ENCODE measurements around the gene GIMAP6.
"Not testable (repeated sequence)": the region's sequence is repeated elsewhere in the genome, so short reads cannot be mapped to it uniquely, and the experiment has no call there.

GIMAP6 gene

GRCh38 chr7:150662821-150663220 lies 30.6 kb upstream of the GIMAP6 start:
- H3K36me3 Mint-ChIP-seq (ENCODE audit: low read depth); H3K27me3 Mint-ChIP-seq; H3K27ac Mint-ChIP-seq; intact Hi-C loops (cut with micrococcal nuclease); H3K9me3 Mint-ChIP-seq; H3K4me3 Mint-ChIP-seq: not testable (repeated sequence)
- peaks cover 26% of the 10 kb centered on the region for H3K4me1 Mint-ChIP-seq (ENCODE audit: low read depth)

GRCh38 chr7:150660939-150661613 lies 28.9 kb upstream of the GIMAP6 start:
- Mint-ChIP-seq H3K4me1 (ENCODE audit: low read depth) (peaks cover 20% of the 10 kb centered on the region), H3K36me3 (ENCODE audit: low read depth) (no peaks in the 10 kb centered on the region)
- intact Hi-C loops (cut with micrococcal nuclease) = no loop called here

GRCh38 chr7:150657526-150657925 lies 25.3 kb upstream of the GIMAP6 start:
- no peak overlapping the region for H3K4me3 Mint-ChIP-seq
- intact Hi-C loops (cut with micrococcal nuclease) = no loop called here
- H3K27me3 Mint-ChIP-seq = peaks cover 2% of the 10 kb centered on the region
- H3K36me3 Mint-ChIP-seq (ENCODE audit: low read depth) = no peaks in the 10 kb centered on the region
- H3K4me1 Mint-ChIP-seq (ENCODE audit: low read depth) = no peaks in the 10 kb centered on the region
- H3K9me3 Mint-ChIP-seq = peaks cover under 1% of the 10 kb centered on the region
- no peak overlapping the region for H3K27ac Mint-ChIP-seq

More at GRCh38 chr7:150660939-150661613, 28.9 kb upstream of the GIMAP6 start:
- no peak overlapping the region for H3K27ac Mint-ChIP-seq
- H3K27me3 Mint-ChIP-seq = no peaks in the 10 kb centered on the region
- no peaks in the 10 kb centered on the region for H3K9me3 Mint-ChIP-seq
- no peak overlapping the region for H3K4me3 Mint-ChIP-seq

GRCh38 chr7:150656047-150656446 lies 23.9 kb upstream of the GIMAP6 start:
- Mint-ChIP-seq H3K36me3 (ENCODE audit: low read depth) (no peaks in the 10 kb centered on the region), H3K4me1 (ENCODE audit: low read depth) (no peaks in the 10 kb centered on the region), H3K9me3 (peaks cover 6% of the 10 kb centered on the region), H3K27me3 (peaks cover 2% of the 10 kb centered on the region), H3K27ac (no peak overlapping the region), H3K4me3 (no peak overlapping the region)
- intact Hi-C loops (cut with micrococcal nuclease) = no loop called here

GRCh38 chr7:150654692-150655091 lies 22.5 kb upstream of the GIMAP6 start:
- no peak overlapping the region for H3K4me3 Mint-ChIP-seq
- no peak overlapping the region for H3K27ac Mint-ChIP-seq
- peaks cover 2% of the 10 kb centered on the region for H3K27me3 Mint-ChIP-seq
- no peaks in the 10 kb centered on the region for H3K36me3 Mint-ChIP-seq (ENCODE audit: low read depth)
- H3K4me1 Mint-ChIP-seq (ENCODE audit: low read depth) = no peaks in the 10 kb centered on the region
- intact Hi-C loops (cut with micrococcal nuclease) = no loop called here
- H3K9me3 Mint-ChIP-seq = peaks cover 6% of the 10 kb centered on the region

- Mint-ChIP-seq H3K4me3 (no peak overlapping the region), H3K27me3 (peaks cover 2% of the 10 kb centered on the region), H3K27ac (no peak overlapping the region), H3K36me3 (ENCODE audit: low read depth) (peaks cover 7% of the 10 kb centered on the region), H3K9me3 (peaks cover 35% of the 10 kb centered on the region), H3K4me1 (ENCODE audit: low read depth) (peaks cover 11% of the 10 kb centered on the region)
- intact Hi-C loops (cut with micrococcal nuclease) = no loop called here
These were observed 16.8 kb upstream of the GIMAP6 start for GRCh38 chr7:150649080-150649385.

- Mint-ChIP-seq H3K27me3 (peaks cover 2% of the 10 kb centered on the region), H3K27ac (no peak overlapping the region), H3K4me3 (no peak overlapping the region), H3K36me3 (ENCODE audit: low read depth) (peaks cover 7% of the 10 kb centered on the region), H3K9me3 (peaks cover 40% of the 10 kb centered on the region), H3K4me1 (ENCODE audit: low read depth) (peaks cover 11% of the 10 kb centered on the region)
- intact Hi-C loops (cut with micrococcal nuclease) = no loop called here
These were observed 16.3 kb upstream of the GIMAP6 start for GRCh38 chr7:150648353-150649079.

GRCh38 chr7:150645259-150646020 lies 13.3 kb upstream of the GIMAP6 start:
- H3K9me3 Mint-ChIP-seq = peaks cover 34% of the 10 kb centered on the region
- H3K4me1 Mint-ChIP-seq (ENCODE audit: low read depth) = peaks cover 11% of the 10 kb centered on the region

GRCh38 chr7:150642926-150643325 lies 10.7 kb upstream of the GIMAP6 start:
- H3K27me3 Mint-ChIP-seq = no peaks in the 10 kb centered on the region
- H3K9me3 Mint-ChIP-seq = peaks cover 49% of the 10 kb centered on the region
- H3K36me3 Mint-ChIP-seq (ENCODE audit: low read depth) = peaks cover 7% of the 10 kb centered on the region

More at GRCh38 chr7:150645259-150646020, 13.3 kb upstream of the GIMAP6 start:
- H3K27ac Mint-ChIP-seq = no peak overlapping the region
- peaks cover 7% of the 10 kb centered on the region for H3K36me3 Mint-ChIP-seq (ENCODE audit: low read depth)
- intact Hi-C loops (cut with micrococcal nuclease) = no loop called here
- no peak overlapping the region for H3K4me3 Mint-ChIP-seq
- H3K27me3 Mint-ChIP-seq = no peaks in the 10 kb centered on the region

GRCh38 chr7:150641854-150642253 lies 9.7 kb upstream of the GIMAP6 start:
- H3K27me3 Mint-ChIP-seq = peaks cover 2% of the 10 kb centered on the region
- H3K4me3 Mint-ChIP-seq = no peak overlapping the region
- no peak overlapping the region for H3K27ac Mint-ChIP-seq
- no peaks in the 10 kb centered on the region for H3K4me1 Mint-ChIP-seq (ENCODE audit: low read depth)
- peaks cover 7% of the 10 kb centered on the region for H3K36me3 Mint-ChIP-seq (ENCODE audit: low read depth)
- intact Hi-C loops (cut with micrococcal nuclease) = no loop called here
- H3K9me3 Mint-ChIP-seq = peaks cover 55% of the 10 kb centered on the region

More at GRCh38 chr7:150642926-150643325, 10.7 kb upstream of the GIMAP6 start:
- Mint-ChIP-seq H3K4me3 (no peak overlapping the region), H3K4me1 (ENCODE audit: low read depth) (no peaks in the 10 kb centered on the region), H3K27ac (no peak overlapping the region)
- intact Hi-C loops (cut with micrococcal nuclease) = no loop called here

GRCh38 chr7:150633926-150634325 lies 1.7 kb upstream of the GIMAP6 start:
- no peak overlapping the region for H3K4me3 Mint-ChIP-seq

GRCh38 chr7:150631084-150631826 lies 930 bp downstream of the GIMAP6 start:
- H3K4me1 Mint-ChIP-seq (ENCODE audit: low read depth) = peaks cover 55% of the 10 kb centered on the region
- H3K27ac Mint-ChIP-seq = peak overlapping the region; percentile 74
- peak overlapping the region; percentile 79 for H3K4me3 Mint-ChIP-seq
- peaks cover 39% of the 10 kb centered on the region for H3K36me3 Mint-ChIP-seq (ENCODE audit: low read depth)
- no peaks in the 10 kb centered on the region for H3K9me3 Mint-ChIP-seq
- no peaks in the 10 kb centered on the region for H3K27me3 Mint-ChIP-seq
- intact Hi-C loops (cut with micrococcal nuclease) = no loop called here

More at GRCh38 chr7:150633926-150634325, 1.7 kb upstream of the GIMAP6 start:
- peaks cover 22% of the 10 kb centered on the region for H3K9me3 Mint-ChIP-seq
- H3K27ac Mint-ChIP-seq = no peak overlapping the region
- H3K4me1 Mint-ChIP-seq (ENCODE audit: low read depth) = peaks cover 31% of the 10 kb centered on the region
- H3K27me3 Mint-ChIP-seq = peaks cover 2% of the 10 kb centered on the region
- intact Hi-C loops (cut with micrococcal nuclease) = no loop called here
- H3K36me3 Mint-ChIP-seq (ENCODE audit: low read depth) = peaks cover 12% of the 10 kb centered on the region

- Mint-ChIP-seq H3K4me1 (ENCODE audit: low read depth) (peaks cover 58% of the 10 kb centered on the region), H3K36me3 (ENCODE audit: low read depth) (peaks cover 42% of the 10 kb centered on the region), H3K4me3 (no peak overlapping the region), H3K9me3 (no peaks in the 10 kb centered on the region), H3K27ac (no peak overlapping the region), H3K27me3 (no peaks in the 10 kb centered on the region)
- intact Hi-C loops (cut with micrococcal nuclease) = no loop called here
These were observed 2.8 kb downstream of the GIMAP6 start for GRCh38 chr7:150629347-150629746.
